HEK293 (cell line): ENCODE measurements around the gene PFDN5.

ENCODE experiments used
- GLIS1 ChIP-seq: fragments of 450-650 bp; formaldehyde crosslinking; IDR thresholded peaks from 2 replicates; pipeline ENCODE4 v1.5.1; 2016; ENCODE audit warnings: missing biosample characterization, missing genetic modification characterization
- KLF10 ChIP-seq: fragments of 450-650 bp; IDR thresholded peaks from 2 replicates; pipeline ENCODE4 v1.5.1; 2018; ENCODE audit warnings: missing biosample characterization, mild to moderate bottlenecking, missing genetic modification characterization
- KLF16 ChIP-seq: fragments of 450-650 bp; formaldehyde crosslinking; IDR thresholded peaks from 2 replicates; pipeline ENCODE4 v1.5.1; 2017; ENCODE audit warnings: missing biosample characterization, missing genetic modification characterization
- SALL2 ChIP-seq: fragments of 450-650 bp; formaldehyde crosslinking; IDR thresholded peaks from 2 replicates; pipeline ENCODE4 v1.5.0; 2017; ENCODE audit warnings: missing biosample characterization, mild to moderate bottlenecking, missing genetic modification characterization, borderline replicate concordance
- SP3 ChIP-seq: fragments of 450-650 bp; formaldehyde crosslinking; IDR thresholded peaks from 2 replicates; pipeline ENCODE4 v1.5.1; 2016; ENCODE audit warnings: missing biosample characterization, missing genetic modification characterization
- ZBTB17 ChIP-seq: fragments of 450-650 bp; formaldehyde crosslinking; IDR thresholded peaks from 2 replicates; pipeline ENCODE4 v1.5.1; 2016; ENCODE audit warnings: missing biosample characterization, missing genetic modification characterization
- ZFHX2 ChIP-seq: fragments of 450-650 bp; formaldehyde crosslinking; conservative IDR thresholded peaks from 2 replicates; pipeline ENCODE4 v1.5.1; 2016; ENCODE audit warnings: missing biosample characterization, missing genetic modification characterization
- ZNF10 ChIP-seq: fragments of 450-650 bp; formaldehyde crosslinking; IDR thresholded peaks from 2 replicates; pipeline ENCODE4 v1.5.1; 2017; ENCODE audit warnings: missing biosample characterization, missing genetic modification characterization
- ZNF223 ChIP-seq: fragments of 450-650 bp; formaldehyde crosslinking; IDR thresholded peaks from 2 replicates; pipeline ENCODE4 v1.5.1; 2016; ENCODE audit warnings: missing biosample characterization, missing genetic modification characterization
- ZNF24 ChIP-seq: fragments of 450-650 bp; formaldehyde crosslinking; IDR thresholded peaks from 2 replicates; pipeline ENCODE4 v1.5.1; 2016; ENCODE audit warnings: missing biosample characterization, missing genetic modification characterization
- ZNF292 ChIP-seq: fragments of 450-650 bp; formaldehyde crosslinking; IDR thresholded peaks from 2 replicates; pipeline ENCODE4 v1.5.1; 2016; ENCODE audit warnings: low read depth, missing biosample characterization, missing genetic modification characterization, borderline replicate concordance
- ZNF311 ChIP-seq: fragments of 450-650 bp; formaldehyde crosslinking; IDR thresholded peaks from 2 replicates; pipeline ENCODE4 v1.5.1; 2017; ENCODE audit warnings: missing biosample characterization, missing genetic modification characterization, borderline replicate concordance
- ZNF324 ChIP-seq: fragments of 450-650 bp; formaldehyde crosslinking; IDR thresholded peaks from 2 replicates; pipeline ENCODE4 v1.5.1; 2016; ENCODE audit warnings: missing biosample characterization, missing genetic modification characterization
- ZNF394 ChIP-seq: fragments of 450-650 bp; formaldehyde crosslinking; IDR thresholded peaks from 2 replicates; pipeline ENCODE4 v1.5.1; 2016; ENCODE audit warnings: missing biosample characterization, missing genetic modification characterization, mild to moderate bottlenecking, moderate library complexity, borderline replicate concordance
- ZNF404 ChIP-seq: fragments of 450-650 bp; formaldehyde crosslinking; IDR thresholded peaks from 2 replicates; pipeline ENCODE4 v1.5.1; 2017; ENCODE audit warnings: missing biosample characterization, missing genetic modification characterization
- TF ChIP-seq, protein P1 (sequence below): fragments of 450-650 bp; formaldehyde crosslinking; IDR thresholded peaks from 2 replicates; pipeline ENCODE4 v1.5.1; 2016; ENCODE audit warnings: missing biosample characterization, missing genetic modification characterization
- TF ChIP-seq, protein P2 (sequence below): fragments of 450-650 bp; formaldehyde crosslinking; IDR thresholded peaks from 2 replicates; pipeline ENCODE4 v1.5.1; 2017; ENCODE audit warnings: missing biosample characterization, missing genetic modification characterization
- TF ChIP-seq, protein P3 (sequence below): fragments of 450-650 bp; formaldehyde crosslinking; IDR thresholded peaks from 2 replicates; pipeline ENCODE4 v1.5.1; 2016; ENCODE audit warnings: missing biosample characterization, missing genetic modification characterization
- TF ChIP-seq, protein P4 (sequence below): fragments of 450-650 bp; formaldehyde crosslinking; IDR thresholded peaks from 2 replicates; pipeline ENCODE4 v1.5.1; 2016; ENCODE audit warnings: missing biosample characterization, missing genetic modification characterization, borderline replicate concordance
- TF ChIP-seq, protein P5 (sequence below): fragments of 450-650 bp; formaldehyde crosslinking; optimal IDR thresholded peaks from 2 replicates; pipeline ENCODE3; 2016; ENCODE audit warnings: missing biosample characterization, mild to moderate bottlenecking, missing genetic modification characterization
- TF ChIP-seq, protein P6 (sequence below): fragments of 450-650 bp; formaldehyde crosslinking; IDR thresholded peaks from 2 replicates; pipeline ENCODE4 v1.5.1; 2016; ENCODE audit warnings: missing biosample characterization, missing genetic modification characterization

Gene PFDN5

DNA sequence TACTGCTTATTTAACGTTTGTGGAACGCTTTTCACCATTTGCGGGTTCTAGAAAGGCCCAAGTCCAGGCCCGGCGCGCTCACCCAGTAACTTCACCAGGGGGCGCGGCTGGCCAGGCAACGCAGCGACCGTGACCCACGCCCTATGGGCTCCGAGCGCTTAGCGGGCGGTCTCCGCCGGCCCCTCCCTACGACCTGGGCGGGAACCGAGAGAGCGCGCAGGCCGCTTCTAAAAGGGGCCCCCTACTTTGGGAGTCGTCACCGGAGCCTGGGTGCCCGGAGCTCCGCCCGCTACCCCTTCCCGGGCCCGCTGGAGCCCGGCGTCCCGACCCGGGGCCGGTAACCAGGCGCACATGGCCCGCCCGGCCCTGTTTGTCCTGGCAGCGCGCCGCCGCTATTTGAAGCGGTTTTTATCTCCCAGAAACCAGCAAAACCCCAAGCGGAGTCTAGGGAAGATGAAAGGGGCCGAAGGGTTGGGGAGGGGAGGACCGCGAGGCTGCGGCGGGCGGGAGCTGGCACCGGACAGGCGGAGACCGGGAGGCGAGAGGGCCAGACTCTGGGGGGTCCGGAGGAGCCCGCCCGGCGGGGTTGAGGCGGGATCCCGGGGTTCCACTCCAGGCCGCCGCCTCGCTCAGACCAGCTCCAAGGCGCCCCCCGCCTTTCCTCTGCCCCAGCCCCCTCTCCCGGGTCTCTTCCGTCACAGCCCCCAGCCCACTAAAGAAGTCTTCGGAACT, 29.6 kb downstream of the PFDN5 start (continued):
- TF ChIP-seq, protein P1, sequence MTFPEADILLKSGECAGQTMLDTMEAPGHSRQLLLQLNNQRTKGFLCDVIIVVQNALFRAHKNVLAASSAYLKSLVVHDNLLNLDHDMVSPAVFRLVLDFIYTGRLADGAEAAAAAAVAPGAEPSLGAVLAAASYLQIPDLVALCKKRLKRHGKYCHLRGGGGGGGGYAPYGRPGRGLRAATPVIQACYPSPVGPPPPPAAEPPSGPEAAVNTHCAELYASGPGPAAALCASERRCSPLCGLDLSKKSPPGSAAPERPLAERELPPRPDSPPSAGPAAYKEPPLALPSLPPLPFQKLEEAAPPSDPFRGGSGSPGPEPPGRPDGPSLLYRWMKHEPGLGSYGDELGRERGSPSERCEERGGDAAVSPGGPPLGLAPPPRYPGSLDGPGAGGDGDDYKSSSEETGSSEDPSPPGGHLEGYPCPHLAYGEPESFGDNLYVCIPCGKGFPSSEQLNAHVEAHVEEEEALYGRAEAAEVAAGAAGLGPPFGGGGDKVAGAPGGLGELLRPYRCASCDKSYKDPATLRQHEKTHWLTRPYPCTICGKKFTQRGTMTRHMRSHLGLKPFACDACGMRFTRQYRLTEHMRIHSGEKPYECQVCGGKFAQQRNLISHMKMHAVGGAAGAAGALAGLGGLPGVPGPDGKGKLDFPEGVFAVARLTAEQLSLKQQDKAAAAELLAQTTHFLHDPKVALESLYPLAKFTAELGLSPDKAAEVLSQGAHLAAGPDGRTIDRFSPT (tag by site-specific recombination), result peak; percentile 88
- no peak for TF ChIP-seq ZNF292
- TF ChIP-seq GLIS1 (tag by site-specific recombination), result peak; percentile 88
- TF ChIP-seq ZNF324 (tag by site-specific recombination), result peak; percentile 70; the same call in 1 of the 2 replicates
- no peak; the same call in 1 of the 2 replicates for TF ChIP-seq ZNF10
- TF ChIP-seq, protein P2, sequence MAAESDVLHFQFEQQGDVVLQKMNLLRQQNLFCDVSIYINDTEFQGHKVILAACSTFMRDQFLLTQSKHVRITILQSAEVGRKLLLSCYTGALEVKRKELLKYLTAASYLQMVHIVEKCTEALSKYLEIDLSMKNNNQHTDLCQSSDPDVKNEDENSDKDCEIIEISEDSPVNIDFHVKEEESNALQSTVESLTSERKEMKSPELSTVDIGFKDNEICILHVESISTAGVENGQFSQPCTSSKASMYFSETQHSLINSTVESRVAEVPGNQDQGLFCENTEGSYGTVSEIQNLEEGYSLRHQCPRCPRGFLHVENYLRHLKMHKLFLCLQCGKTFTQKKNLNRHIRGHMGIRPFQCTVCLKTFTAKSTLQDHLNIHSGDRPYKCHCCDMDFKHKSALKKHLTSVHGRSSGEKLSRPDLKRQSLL (tag by site-specific recombination), result 0 out of 2 replicates have a peak, but pooled peaks have one; percentile 19
- TF ChIP-seq, protein P3, sequence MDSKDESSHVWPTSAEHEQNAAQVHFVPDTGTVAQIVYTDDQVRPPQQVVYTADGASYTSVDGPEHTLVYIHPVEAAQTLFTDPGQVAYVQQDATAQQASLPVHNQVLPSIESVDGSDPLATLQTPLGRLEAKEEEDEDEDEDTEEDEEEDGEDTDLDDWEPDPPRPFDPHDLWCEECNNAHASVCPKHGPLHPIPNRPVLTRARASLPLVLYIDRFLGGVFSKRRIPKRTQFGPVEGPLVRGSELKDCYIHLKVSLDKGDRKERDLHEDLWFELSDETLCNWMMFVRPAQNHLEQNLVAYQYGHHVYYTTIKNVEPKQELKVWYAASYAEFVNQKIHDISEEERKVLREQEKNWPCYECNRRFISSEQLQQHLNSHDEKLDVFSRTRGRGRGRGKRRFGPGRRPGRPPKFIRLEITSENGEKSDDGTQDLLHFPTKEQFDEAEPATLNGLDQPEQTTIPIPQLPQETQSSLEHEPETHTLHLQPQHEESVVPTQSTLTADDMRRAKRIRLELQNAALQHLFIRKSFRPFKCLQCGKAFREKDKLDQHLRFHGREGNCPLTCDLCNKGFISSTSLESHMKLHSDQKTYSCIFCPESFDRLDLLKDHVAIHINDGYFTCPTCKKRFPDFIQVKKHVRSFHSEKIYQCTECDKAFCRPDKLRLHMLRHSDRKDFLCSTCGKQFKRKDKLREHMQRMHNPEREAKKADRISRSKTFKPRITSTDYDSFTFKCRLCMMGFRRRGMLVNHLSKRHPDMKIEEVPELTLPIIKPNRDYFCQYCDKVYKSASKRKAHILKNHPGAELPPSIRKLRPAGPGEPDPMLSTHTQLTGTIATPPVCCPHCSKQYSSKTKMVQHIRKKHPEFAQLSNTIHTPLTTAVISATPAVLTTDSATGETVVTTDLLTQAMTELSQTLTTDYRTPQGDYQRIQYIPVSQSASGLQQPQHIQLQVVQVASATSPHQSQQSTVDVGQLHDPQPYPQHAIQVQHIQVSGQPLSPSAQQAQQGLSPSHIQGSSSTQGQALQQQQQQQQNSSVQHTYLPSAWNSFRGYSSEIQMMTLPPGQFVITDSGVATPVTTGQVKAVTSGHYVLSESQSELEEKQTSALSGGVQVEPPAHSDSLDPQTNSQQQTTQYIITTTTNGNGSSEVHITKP (tag by site-specific recombination), result peak; percentile 71
- TF ChIP-seq ZNF223, result no peak
- TF ChIP-seq, protein P4, sequence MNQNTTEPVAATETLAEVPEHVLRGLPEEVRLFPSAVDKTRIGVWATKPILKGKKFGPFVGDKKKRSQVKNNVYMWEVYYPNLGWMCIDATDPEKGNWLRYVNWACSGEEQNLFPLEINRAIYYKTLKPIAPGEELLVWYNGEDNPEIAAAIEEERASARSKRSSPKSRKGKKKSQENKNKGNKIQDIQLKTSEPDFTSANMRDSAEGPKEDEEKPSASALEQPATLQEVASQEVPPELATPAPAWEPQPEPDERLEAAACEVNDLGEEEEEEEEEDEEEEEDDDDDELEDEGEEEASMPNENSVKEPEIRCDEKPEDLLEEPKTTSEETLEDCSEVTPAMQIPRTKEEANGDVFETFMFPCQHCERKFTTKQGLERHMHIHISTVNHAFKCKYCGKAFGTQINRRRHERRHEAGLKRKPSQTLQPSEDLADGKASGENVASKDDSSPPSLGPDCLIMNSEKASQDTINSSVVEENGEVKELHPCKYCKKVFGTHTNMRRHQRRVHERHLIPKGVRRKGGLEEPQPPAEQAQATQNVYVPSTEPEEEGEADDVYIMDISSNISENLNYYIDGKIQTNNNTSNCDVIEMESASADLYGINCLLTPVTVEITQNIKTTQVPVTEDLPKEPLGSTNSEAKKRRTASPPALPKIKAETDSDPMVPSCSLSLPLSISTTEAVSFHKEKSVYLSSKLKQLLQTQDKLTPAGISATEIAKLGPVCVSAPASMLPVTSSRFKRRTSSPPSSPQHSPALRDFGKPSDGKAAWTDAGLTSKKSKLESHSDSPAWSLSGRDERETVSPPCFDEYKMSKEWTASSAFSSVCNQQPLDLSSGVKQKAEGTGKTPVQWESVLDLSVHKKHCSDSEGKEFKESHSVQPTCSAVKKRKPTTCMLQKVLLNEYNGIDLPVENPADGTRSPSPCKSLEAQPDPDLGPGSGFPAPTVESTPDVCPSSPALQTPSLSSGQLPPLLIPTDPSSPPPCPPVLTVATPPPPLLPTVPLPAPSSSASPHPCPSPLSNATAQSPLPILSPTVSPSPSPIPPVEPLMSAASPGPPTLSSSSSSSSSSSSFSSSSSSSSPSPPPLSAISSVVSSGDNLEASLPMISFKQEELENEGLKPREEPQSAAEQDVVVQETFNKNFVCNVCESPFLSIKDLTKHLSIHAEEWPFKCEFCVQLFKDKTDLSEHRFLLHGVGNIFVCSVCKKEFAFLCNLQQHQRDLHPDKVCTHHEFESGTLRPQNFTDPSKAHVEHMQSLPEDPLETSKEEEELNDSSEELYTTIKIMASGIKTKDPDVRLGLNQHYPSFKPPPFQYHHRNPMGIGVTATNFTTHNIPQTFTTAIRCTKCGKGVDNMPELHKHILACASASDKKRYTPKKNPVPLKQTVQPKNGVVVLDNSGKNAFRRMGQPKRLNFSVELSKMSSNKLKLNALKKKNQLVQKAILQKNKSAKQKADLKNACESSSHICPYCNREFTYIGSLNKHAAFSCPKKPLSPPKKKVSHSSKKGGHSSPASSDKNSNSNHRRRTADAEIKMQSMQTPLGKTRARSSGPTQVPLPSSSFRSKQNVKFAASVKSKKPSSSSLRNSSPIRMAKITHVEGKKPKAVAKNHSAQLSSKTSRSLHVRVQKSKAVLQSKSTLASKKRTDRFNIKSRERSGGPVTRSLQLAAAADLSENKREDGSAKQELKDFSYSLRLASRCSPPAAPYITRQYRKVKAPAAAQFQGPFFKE (tag by site-specific recombination), result no peak
- peak; percentile 64 for TF ChIP-seq KLF16
- peak; percentile 78 for TF ChIP-seq KLF10 (tag by site-specific recombination)
- no peak for TF ChIP-seq SALL2 (tag by site-specific recombination)
- peak; percentile 41; the same call in 1 of the 2 replicates for TF ChIP-seq ZBTB17 (tag by site-specific recombination)
- TF ChIP-seq, protein P5, sequence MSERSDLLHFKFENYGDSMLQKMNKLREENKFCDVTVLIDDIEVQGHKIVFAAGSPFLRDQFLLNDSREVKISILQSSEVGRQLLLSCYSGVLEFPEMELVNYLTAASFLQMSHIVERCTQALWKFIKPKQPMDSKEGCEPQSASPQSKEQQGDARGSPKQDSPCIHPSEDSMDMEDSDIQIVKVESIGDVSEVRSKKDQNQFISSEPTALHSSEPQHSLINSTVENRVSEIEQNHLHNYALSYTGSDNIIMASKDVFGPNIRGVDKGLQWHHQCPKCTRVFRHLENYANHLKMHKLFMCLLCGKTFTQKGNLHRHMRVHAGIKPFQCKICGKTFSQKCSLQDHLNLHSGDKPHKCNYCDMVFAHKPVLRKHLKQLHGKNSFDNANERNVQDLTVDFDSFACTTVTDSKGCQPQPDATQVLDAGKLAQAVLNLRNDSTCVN (tag by site-specific recombination), result peak; percentile 89
- peak; percentile 57; the same call in 1 of the 2 replicates for TF ChIP-seq ZNF394 (tag by site-specific recombination)
- TF ChIP-seq, protein P6, sequence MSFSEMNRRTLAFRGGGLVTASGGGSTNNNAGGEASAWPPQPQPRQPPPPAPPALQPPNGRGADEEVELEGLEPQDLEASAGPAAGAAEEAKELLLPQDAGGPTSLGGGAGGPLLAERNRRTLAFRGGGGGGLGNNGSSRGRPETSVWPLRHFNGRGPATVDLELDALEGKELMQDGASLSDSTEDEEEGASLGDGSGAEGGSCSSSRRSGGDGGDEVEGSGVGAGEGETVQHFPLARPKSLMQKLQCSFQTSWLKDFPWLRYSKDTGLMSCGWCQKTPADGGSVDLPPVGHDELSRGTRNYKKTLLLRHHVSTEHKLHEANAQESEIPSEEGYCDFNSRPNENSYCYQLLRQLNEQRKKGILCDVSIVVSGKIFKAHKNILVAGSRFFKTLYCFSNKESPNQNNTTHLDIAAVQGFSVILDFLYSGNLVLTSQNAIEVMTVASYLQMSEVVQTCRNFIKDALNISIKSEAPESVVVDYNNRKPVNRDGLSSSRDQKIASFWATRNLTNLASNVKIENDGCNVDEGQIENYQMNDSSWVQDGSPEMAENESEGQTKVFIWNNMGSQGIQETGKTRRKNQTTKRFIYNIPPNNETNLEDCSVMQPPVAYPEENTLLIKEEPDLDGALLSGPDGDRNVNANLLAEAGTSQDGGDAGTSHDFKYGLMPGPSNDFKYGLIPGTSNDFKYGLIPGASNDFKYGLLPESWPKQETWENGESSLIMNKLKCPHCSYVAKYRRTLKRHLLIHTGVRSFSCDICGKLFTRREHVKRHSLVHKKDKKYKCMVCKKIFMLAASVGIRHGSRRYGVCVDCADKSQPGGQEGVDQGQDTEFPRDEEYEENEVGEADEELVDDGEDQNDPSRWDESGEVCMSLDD (tag by site-specific recombination), result peak; percentile 94
- TF ChIP-seq ZNF311 (tag by site-specific recombination), result no peak
- peak; percentile 87 for TF ChIP-seq SP3 (tag by site-specific recombination)
- TF ChIP-seq ZNF404 (tag by site-specific recombination), result no peak
- TF ChIP-seq ZNF24 (tag by site-specific recombination), result peak; percentile 51; the same call in 1 of the 2 replicates
- TF ChIP-seq ZFHX2, result 0 out of 2 replicates have a peak, but pooled peaks have one; percentile 32
